Pancreas (tissue), 10 donors: ENCODE measurements around the gene TSBP1. TPM values are rescaled to one million over a fixed set of nuclear protein-coding genes. Genes with fewer than 3 reads are reported as not detected.
"Not testable (repeated sequence)": the region's sequence is repeated elsewhere in the genome, so short reads cannot be mapped to it uniquely, and the experiment has no call there.

Experiments
- ATAC-seq, 4 donors: fragments of 200-7000 bp; cut with Tn5 transposase; one replicate each; pipeline versions ENCODE4 v1.8.0 to v1.9.1; 2020; ENCODE audit warnings: mild to moderate bottlenecking in 4 of 4, moderate library complexity in 4 of 4
- DNase-seq, 6 donors: peaks; one replicate each; pipeline ENCODE4 v3.0.0-alpha.2; 2020
- FAIRE-seq: peaks from 2 replicates; lab custom pipeline; 2012; peaks lifted over from hg19 to GRCh38; lab: Jason Lieb, UNC
- H3K27ac ChIP-seq, 4 donors: fragments of 200-600 bp; sonication (generic); 1 replicate in 3 of 4; 2 replicates in 1 of 4; pipeline versions ENCODE4 v1.5.0 to v1.8.0; 2020
- H3K27me3 ChIP-seq, 4 donors: fragments of 200-600 bp; one replicate each; pipeline ENCODE4 v1.8.0; 2021
- H3K36me3 ChIP-seq, 3 donors: fragments of 200-600 bp; sonication (generic) in 1 of 3; one replicate each; pipeline versions ENCODE4 v1.5.0 to v1.8.0; 2020 to 2021
- H3K4me1 ChIP-seq, 3 donors: fragments of 200-600 bp; one replicate each; pipeline ENCODE4 v1.8.0; 2021
- H3K4me3 ChIP-seq, 4 donors: fragments of 200-600 bp; sonication (generic) in 2 of 4; one replicate each; pipeline versions ENCODE4 v1.5.0 to v1.8.0; 2020 to 2021
- H3K9me3 ChIP-seq, 4 donors: fragments of 200-600 bp; one replicate each; pipeline ENCODE4 v1.8.0; 2021
- CTCF ChIP-seq, 4 donors: fragments of 200-600 bp; sonication (generic) in 3 of 4; IDR thresholded peaks; one replicate each; pipeline versions ENCODE4 v1.5.0 to v1.8.0; 2021; ENCODE audit warnings: antibody characterized with exemption in 4 of 4
- WGBS, 2 donors: extraction: QIAGEN DNeasy Blood & Tissue Kit; methylation state at CpG; one replicate each; pipeline ENCODE4 v1.1.7; 2013; 5-methylcytosine and 5-hydroxymethylcytosine counted together
- intact Hi-C, 3 donors: fragments of 100-400 bp; cut with DNase I; formaldehyde crosslinking; loops; one replicate each; pipeline versions ENCODE4 v1.11.1 to v1.14.2; 2022
- polyA plus RNA-seq, 2 donors: library from polyadenylated mRNA; stranded (reverse); fragments of 200-250 nt; gene quantifications; one replicate each; pipeline ENCODE4 v1.2.3, GENCODE V29; 2013
- total RNA-seq, 6 donors: library from RNA; stranded (reverse); fragmentation: NEBNext Ultra II Directional in 4 of 6; extraction: Animal tissue kit (Norgen Biotek cat#: 25700) in 4 of 6; gene quantifications; one replicate each; pipeline versions ENCODE4 v1.2.1 to v1.2.4, GENCODE V29; 2021 to 2023
- donor health status: healthy with polysubstance abuse.
- donor health status: DM: no; HTN: no; CAD: no; lungs with moderate emphysema.
- donor health status: DM: no; HTN: no; CAD: no.
- donor health status: control.
- donor health status: control.
- donor health status: Bipolar disorder and iron deficiency.
- donor health status: DM: yes; HTN: yes; CAD: no.
- donor health status: DM: no; HTN: no; CAD: no.
- donor health status: DM: no; HTN: no; CAD: no.
- donor health status: DM: yes; HTN: yes; CAD: no.

Gene TSBP1
- total and polyA plus RNA-seq, 8 donors: not detected

GRCh38 chr6:32369660-32370059 lies 2.0 kb downstream of the TSBP1 start:
- no peaks in the 10 kb centered on the region for H3K27me3 ChIP-seq
- ATAC-seq (no peak), DNase-seq (no peak), FAIRE-seq (no peak)
- intact Hi-C loops: no loop called here
- H3K27ac ChIP-seq: no peak overlapping the region
- no peaks in the 10 kb centered on the region for H3K4me1 ChIP-seq
- H3K9me3 ChIP-seq: no peaks in the 10 kb centered on the region
- H3K36me3 ChIP-seq: no peaks in the 10 kb centered on the region
- WGBS, 2 donors: 45 to 48% methylated on average over 3 of the region's 3 CpGs
- no peak overlapping the region for H3K4me3 ChIP-seq
- TF ChIP-seq CTCF (IDR thresholded peaks at IDR 0.05): no peak

GRCh38 chr6:32367644-32368043 lies 4.1 kb downstream of the TSBP1 start:
- FAIRE-seq: no peak
- 60 to 91% methylated on average over 3 of the region's 3 CpGs for WGBS, 2 donors
- intact Hi-C loops: no loop called here

GRCh38 chr6:32359225-32359624 lies 12.5 kb downstream of the TSBP1 start:
- H3K27me3 ChIP-seq, FAIRE-seq, H3K4me1 ChIP-seq, H3K36me3 ChIP-seq, DNase-seq, H3K9me3 ChIP-seq, intact Hi-C loops, H3K4me3 ChIP-seq, H3K27ac ChIP-seq, ATAC-seq: not testable (repeated sequence)
- no CpG with 5 or more reads among the region's 1 CpG for WGBS, 2 donors

More at GRCh38 chr6:32367644-32368043, 4.1 kb downstream of the TSBP1 start:
- Histone ChIP-seq H3K4me3 (no peak overlapping the region), H3K36me3 (no peaks in the 10 kb centered on the region), H3K27me3 (no peaks in the 10 kb centered on the region), H3K4me1 (no peaks in the 10 kb centered on the region), H3K27ac (no peak overlapping the region), H3K9me3 (no peaks in the 10 kb centered on the region)
- no peak for ATAC-seq
- TF ChIP-seq CTCF (IDR thresholded peaks at IDR 0.05): no peak
- no peak for DNase-seq

- H3K9me3 ChIP-seq, H3K4me1 ChIP-seq, DNase-seq, H3K27ac ChIP-seq, FAIRE-seq, ATAC-seq, H3K4me3 ChIP-seq, H3K36me3 ChIP-seq, intact Hi-C loops, H3K27me3 ChIP-seq: not testable (repeated sequence)
- WGBS, 2 donors: 69 to 76% methylated on average over 6 to 7 of the region's 8 CpGs
These were observed 13.2 kb downstream of the TSBP1 start for GRCh38 chr6:32358548-32358947.

- DNase-seq: no peak
- intact Hi-C loops: no loop called here
- H3K4me1 ChIP-seq: no peaks in the 10 kb centered on the region
- no peaks in the 10 kb centered on the region for H3K27me3 ChIP-seq
- ATAC-seq: no peak
- FAIRE-seq: no peak
- WGBS, 2 donors: 58 to 60% methylated on average over 1 of the region's 1 CpG
- no peak for TF ChIP-seq CTCF (IDR thresholded peaks at IDR 0.05)
- no peak overlapping the region for H3K27ac ChIP-seq
- no peaks in the 10 kb centered on the region for H3K36me3 ChIP-seq
- H3K4me3 ChIP-seq: no peak overlapping the region
- no peaks in the 10 kb centered on the region for H3K9me3 ChIP-seq
These were observed 16.7 kb downstream of the TSBP1 start for GRCh38 chr6:32355018-32355417.

- Histone ChIP-seq H3K4me3 (no peak overlapping the region), H3K27me3 (peaks cover 0 to 4% (median 0%) of the 10 kb centered on the region in 4 donors), H3K9me3 (no peaks in the 10 kb centered on the region), H3K27ac (no peak overlapping the region), H3K4me1 (no peaks in the 10 kb centered on the region), H3K36me3 (no peaks in the 10 kb centered on the region)
- DNase-seq (no peak), ATAC-seq (no peak), FAIRE-seq (no peak)
- intact Hi-C loops: no loop called here
- TF ChIP-seq CTCF (IDR thresholded peaks at IDR 0.05): no peak
- WGBS, 2 donors: 70 to 78% methylated on average over 2 of the region's 2 CpGs
These were observed 18.4 kb downstream of the TSBP1 start for GRCh38 chr6:32353348-32353747.
